Peyer's patch (tissue), 4 donors: Measurements from ENCODE around the gene LMX1B.

Source experiments
- CTCF ChIP-seq, 6 experiments: fragments of 450-650 bp in 4 of 6; fragments of 200-600 bp in 2 of 6; sonication (generic) in 1 of 6; IDR thresholded peaks; one replicate each; pipeline ENCODE4 v1.5.1; 2017 to 2019; ENCODE audit warnings: antibody characterized with exemption in 6 of 6, mild to moderate bottlenecking in 3 of 6, moderate library complexity in 1 of 6
- POLR2A ChIP-seq, 2 donors: fragments of 450-650 bp; IDR thresholded peaks; one replicate each; pipeline ENCODE4 v1.5.1; 2017; ENCODE audit warnings: antibody characterized with exemption in 2 of 2, mild to moderate bottlenecking in 2 of 2, moderate library complexity in 2 of 2

GRCh38 chr9:126638571-126639132 lies 24.9 kb downstream of the LMX1B start:
- TF ChIP-seq CTCF (IDR thresholded peaks at IDR 0.05) (no peak), POLR2A (IDR thresholded peaks at IDR 0.05) (no peak)
